DOHH2 (cell line): ENCODE data around the gene SMOC2.

Source experiments
- H3F3A ChIP-seq: fragments of 200-600 bp; sonication (generic), shearing (Covaris generic); 2 replicates; pipeline ENCODE4 v1.6.0; 2016; ENCODE audit warnings: antibody characterized with exemption, mild to moderate bottlenecking; ENCODE audit not compliant: control insufficient read depth, insufficient read depth
- H3K27ac ChIP-seq: fragments of 200-600 bp; sonication (generic); 2 replicates; pipeline ENCODE4 v1.5.1; 2014; ENCODE audit warnings: low read depth, mild to moderate bottlenecking, low read length, moderate library complexity
- H3K27me3 ChIP-seq: fragments of 200-600 bp; sonication (generic); 2 replicates; pipeline ENCODE4 v1.6.1; 2014; ENCODE audit warnings: mild to moderate bottlenecking, low read length, mixed read lengths; ENCODE audit not compliant: control insufficient read depth
- H3K36me3 ChIP-seq: fragments of 200-600 bp; sonication (generic); 2 replicates; pipeline ENCODE4 v1.6.1; 2014; ENCODE audit warnings: mild to moderate bottlenecking, low read length, moderate library complexity, mixed read lengths; ENCODE audit not compliant: control insufficient read depth
- H3K4me1 ChIP-seq: fragments of 200-600 bp; sonication (generic); 2 replicates; pipeline ENCODE4 v1.6.1; 2014; ENCODE audit warnings: mild to moderate bottlenecking, low read length, mixed read lengths; ENCODE audit not compliant: control insufficient read depth
- H3K4me2 ChIP-seq: fragments of 200-600 bp; sonication (generic); 2 replicates; pipeline ENCODE4 v1.6.0; 2014; ENCODE audit warnings: mild to moderate bottlenecking, low read length, moderate library complexity
- H3K4me3 ChIP-seq: fragments of 200-600 bp; sonication (generic); 2 replicates; pipeline ENCODE4 v1.5.1; 2014; ENCODE audit warnings: mild to moderate bottlenecking, low read length, mixed read lengths
- H3K79me2 ChIP-seq: fragments of 200-600 bp; sonication (generic); 2 replicates; pipeline ENCODE4 v1.6.1; 2014; ENCODE audit warnings: mild to moderate bottlenecking, low read length, mixed read lengths; ENCODE audit not compliant: control insufficient read depth
- H3K9me2 ChIP-seq: fragments of 200-600 bp; sonication (generic); replicated peaks from 2 replicates; pipeline ENCODE4 v1.6.1; 2014; ENCODE audit warnings: mild to moderate bottlenecking, low read length, mixed read lengths; ENCODE audit not compliant: control insufficient read depth
- H3K9me3 ChIP-seq: fragments of 200-600 bp; sonication (generic); 2 replicates; pipeline ENCODE4 v1.6.1; 2014; ENCODE audit warnings: antibody characterized with exemption, low read length, mixed read lengths; ENCODE audit not compliant: control insufficient read depth, insufficient read depth
- H4K20me1 ChIP-seq: fragments of 200-600 bp; sonication (generic); 2 replicates; pipeline ENCODE4 v1.6.0; 2014; ENCODE audit warnings: low read depth, mild to moderate bottlenecking, antibody characterized with exemption, low read length, moderate library complexity; ENCODE audit not compliant: control insufficient read depth, insufficient read depth
- EZH2phosphoT487 ChIP-seq: fragments of 200-600 bp; sonication (generic); IDR thresholded peaks from 2 replicates; pipeline ENCODE4 v1.6.1; 2017; ENCODE audit warnings: borderline replicate concordance, mild to moderate bottlenecking, antibody characterized with exemption, low read length, moderate library complexity, mixed read lengths
- TF ChIP-seq, protein P1 (sequence below): fragments of 200-600 bp; sonication (generic); IDR thresholded peaks from one replicate; pipeline ENCODE4 v1.5.1; 2014; ENCODE audit warnings: antibody characterized with exemption, mild to moderate bottlenecking, low read depth, low read length; ENCODE audit not compliant: poor library complexity, severe bottlenecking

The SMOC2 gene

DNA sequence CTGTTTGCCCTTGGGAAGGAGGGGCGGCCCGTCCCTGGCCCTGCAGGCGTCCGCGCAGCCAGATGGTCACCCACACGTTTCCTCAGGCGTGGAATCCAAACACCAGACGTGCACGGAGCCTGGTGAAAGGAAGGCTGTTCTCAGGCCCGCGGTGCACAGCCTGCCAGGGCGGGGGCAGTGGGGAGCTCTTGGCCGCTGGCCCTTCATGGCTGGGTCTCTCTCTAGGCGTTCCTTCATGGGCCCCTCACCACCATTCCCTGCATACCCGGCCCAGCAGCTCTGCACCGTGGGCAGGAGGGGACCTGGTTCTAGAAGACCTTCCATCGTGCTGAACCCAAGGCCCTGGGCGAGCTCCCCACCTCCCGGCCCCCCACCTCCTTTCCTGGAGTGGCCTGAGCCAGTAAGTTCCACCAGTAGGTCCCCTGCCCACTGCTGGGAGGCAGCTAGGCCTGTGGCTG lies 30.4 kb upstream of the SMOC2 start:
- no peaks in the 10 kb centered on the region for H3K4me1 ChIP-seq
- H3K27me3 ChIP-seq, result no peaks in the 10 kb centered on the region
- H3K4me3 ChIP-seq, result no peak overlapping the region
- no peak overlapping the region for H3K27ac ChIP-seq
- no peaks in the 10 kb centered on the region for H3K79me2 ChIP-seq
- H3K36me3 ChIP-seq, result no peaks in the 10 kb centered on the region
- peaks cover 9% of the 10 kb centered on the region; the same call in 1 of the 2 replicates for H3K9me3 ChIP-seq
- H3F3A ChIP-seq, result no peaks in the 10 kb centered on the region
- no peak overlapping the region for H3K4me2 ChIP-seq
- no peaks in the 10 kb centered on the region for H3K9me2 ChIP-seq
- TF ChIP-seq EZH2phosphoT487, result no peak
- no peaks in the 10 kb centered on the region for H4K20me1 ChIP-seq

DNA sequence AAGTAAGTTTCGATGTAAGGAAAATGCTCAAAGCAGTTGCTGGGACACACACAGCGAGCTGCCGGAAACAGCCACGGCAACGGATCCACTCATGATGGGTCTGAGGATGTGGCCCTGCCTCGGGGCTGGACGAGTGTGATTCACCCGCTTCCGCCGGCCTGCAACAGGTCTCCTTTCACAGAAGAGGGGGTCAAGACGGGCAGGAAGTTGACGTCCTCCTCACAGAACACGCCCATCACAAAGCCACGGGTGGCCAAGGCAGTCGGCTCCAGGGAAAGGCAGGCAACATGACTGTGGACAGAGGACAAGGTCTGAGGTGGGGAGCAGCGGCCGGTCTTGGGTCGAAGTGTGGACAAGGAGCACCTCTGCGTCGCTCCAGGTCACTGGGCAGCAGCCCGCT lies 29.9 kb upstream of the SMOC2 start:
- Histone ChIP-seq H3K27me3 (no peaks in the 10 kb centered on the region), H3K9me3 (peaks cover 13% of the 10 kb centered on the region; the same call in 1 of the 2 replicates), H3K9me2 (no peaks in the 10 kb centered on the region)

DNA sequence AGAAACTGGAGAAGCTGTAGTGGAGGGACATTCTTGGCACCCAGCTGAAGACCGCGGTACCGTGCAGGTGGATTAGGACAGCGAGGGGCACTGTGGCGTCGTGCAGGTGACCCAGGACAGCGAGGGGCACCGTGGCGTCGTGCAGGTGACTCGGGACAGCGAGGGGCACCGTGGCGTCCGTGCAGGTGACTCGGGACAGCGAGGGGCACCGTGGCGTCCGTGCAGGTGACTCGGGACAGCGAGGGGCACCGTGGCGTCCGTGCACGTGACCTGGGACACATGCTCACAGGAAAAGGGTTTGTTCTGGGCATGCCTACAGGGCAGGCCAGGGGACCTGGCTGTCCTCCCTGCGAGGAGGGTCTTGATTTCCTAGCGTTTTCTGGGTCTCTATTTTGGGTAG lies 29.2 kb upstream of the SMOC2 start:
- Histone ChIP-seq H3K79me2 (no peaks in the 10 kb centered on the region), H3F3A (no peaks in the 10 kb centered on the region), H3K4me3 (no peak overlapping the region), H3K9me2 (no peaks in the 10 kb centered on the region), H3K27ac (no peak overlapping the region), H4K20me1 (no peaks in the 10 kb centered on the region), H3K27me3 (no peaks in the 10 kb centered on the region), H3K4me2 (no peak overlapping the region), H3K9me3 (peaks cover 17% of the 10 kb centered on the region; the same call in 1 of the 2 replicates), H3K36me3 (no peaks in the 10 kb centered on the region), H3K4me1 (no peaks in the 10 kb centered on the region)
- TF ChIP-seq EZH2phosphoT487, result no peak
- TF ChIP-seq, protein P1, sequence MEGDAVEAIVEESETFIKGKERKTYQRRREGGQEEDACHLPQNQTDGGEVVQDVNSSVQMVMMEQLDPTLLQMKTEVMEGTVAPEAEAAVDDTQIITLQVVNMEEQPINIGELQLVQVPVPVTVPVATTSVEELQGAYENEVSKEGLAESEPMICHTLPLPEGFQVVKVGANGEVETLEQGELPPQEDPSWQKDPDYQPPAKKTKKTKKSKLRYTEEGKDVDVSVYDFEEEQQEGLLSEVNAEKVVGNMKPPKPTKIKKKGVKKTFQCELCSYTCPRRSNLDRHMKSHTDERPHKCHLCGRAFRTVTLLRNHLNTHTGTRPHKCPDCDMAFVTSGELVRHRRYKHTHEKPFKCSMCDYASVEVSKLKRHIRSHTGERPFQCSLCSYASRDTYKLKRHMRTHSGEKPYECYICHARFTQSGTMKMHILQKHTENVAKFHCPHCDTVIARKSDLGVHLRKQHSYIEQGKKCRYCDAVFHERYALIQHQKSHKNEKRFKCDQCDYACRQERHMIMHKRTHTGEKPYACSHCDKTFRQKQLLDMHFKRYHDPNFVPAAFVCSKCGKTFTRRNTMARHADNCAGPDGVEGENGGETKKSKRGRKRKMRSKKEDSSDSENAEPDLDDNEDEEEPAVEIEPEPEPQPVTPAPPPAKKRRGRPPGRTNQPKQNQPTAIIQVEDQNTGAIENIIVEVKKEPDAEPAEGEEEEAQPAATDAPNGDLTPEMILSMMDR, result no peak

More for the DNA sequence above, 29.9 kb upstream of the SMOC2 start:
- Histone ChIP-seq H3F3A (no peaks in the 10 kb centered on the region), H3K27ac (no peak overlapping the region), H3K79me2 (no peaks in the 10 kb centered on the region), H3K4me3 (no peak overlapping the region), H4K20me1 (no peaks in the 10 kb centered on the region), H3K4me1 (no peaks in the 10 kb centered on the region), H3K4me2 (no peak overlapping the region), H3K36me3 (no peaks in the 10 kb centered on the region)
- TF ChIP-seq, protein P1, result no peak
- no peak for TF ChIP-seq EZH2phosphoT487

DNA sequence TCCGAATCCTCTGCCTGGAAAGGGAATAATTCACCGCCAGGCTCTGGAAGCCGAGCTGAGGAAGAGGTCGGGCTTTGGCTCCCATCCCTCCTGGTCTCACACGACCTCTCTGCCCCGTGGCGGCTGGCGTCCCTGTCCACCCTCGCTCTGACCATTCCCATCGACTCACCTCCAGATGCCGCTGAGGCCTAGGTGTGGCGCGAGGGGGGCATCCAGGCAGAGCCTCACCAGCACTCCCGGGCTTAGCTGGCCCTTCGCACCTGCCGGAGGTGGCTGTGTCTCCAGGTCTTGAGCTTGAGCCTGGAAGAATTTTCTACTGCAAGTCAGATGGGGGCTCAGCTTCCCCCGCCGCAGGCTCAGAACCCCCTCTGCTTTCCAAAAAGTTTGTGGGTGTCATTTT lies 28.5 kb upstream of the SMOC2 start:
- Histone ChIP-seq H3K9me2 (no peaks in the 10 kb centered on the region), H3K36me3 (no peaks in the 10 kb centered on the region), H4K20me1 (no peaks in the 10 kb centered on the region), H3K79me2 (no peaks in the 10 kb centered on the region), H3K4me1 (no peaks in the 10 kb centered on the region), H3K27ac (no peak overlapping the region), H3K9me3 (peaks cover 20% of the 10 kb centered on the region; the same call in 1 of the 2 replicates), H3F3A (no peaks in the 10 kb centered on the region), H3K4me2 (no peak overlapping the region), H3K4me3 (no peak overlapping the region), H3K27me3 (no peaks in the 10 kb centered on the region)
- TF ChIP-seq EZH2phosphoT487, result no peak
- TF ChIP-seq, protein P1, result no peak
